AML-193 (cell line): ENCODE data around the gene DAPK1.

Source experiments
- DNase-seq, 2 experiments: peaks; one replicate each; lab custom pipeline; 2025; lab: John Stamatoyannopoulos, UW

DAPK1 gene

DNA sequence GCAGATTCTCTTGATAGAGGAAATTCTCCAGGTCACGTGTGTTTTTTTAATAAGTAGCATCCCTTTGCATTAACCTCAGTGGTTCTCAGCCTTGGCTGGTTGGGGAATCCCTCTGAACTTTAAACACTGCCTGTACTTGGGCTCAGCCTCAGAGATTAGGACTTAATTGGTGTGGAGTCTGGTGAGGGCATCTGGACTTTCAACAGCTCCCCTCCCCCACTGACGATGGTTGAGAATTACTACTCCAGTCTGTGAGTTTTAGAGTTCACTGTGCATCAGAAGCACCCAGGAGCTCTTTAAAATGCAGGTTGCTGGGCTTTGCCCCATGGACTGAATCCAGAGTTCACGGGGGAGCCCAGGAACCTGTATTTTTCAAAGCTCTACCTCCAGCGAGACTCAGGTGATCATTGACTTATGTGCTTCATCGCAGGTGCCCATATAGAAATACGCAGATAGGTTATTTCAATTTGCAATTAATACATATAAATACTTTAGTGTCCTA is 71.4 kb downstream of the DAPK1 start:
- no peak for DNase-seq

DNA sequence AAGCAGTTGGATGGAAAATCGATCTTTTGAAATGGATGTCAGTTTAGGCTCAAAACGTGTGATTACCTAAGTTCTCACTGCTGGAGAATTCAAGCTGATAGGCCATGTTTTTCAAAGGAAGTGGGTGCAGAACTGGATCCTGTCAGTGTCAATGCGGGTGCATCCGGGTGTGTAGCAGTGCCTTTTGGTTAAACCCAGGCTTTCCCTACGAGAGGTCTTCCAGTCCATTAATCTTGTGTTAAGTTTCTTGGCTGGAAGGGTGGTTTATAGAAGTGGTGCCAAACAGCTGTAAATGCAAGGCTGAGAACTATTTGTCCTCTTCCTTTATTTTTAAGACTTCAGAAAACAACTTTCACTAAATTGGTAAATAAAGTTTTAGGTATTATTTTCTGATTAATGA is 71.9 kb downstream of the DAPK1 start:
- DNase-seq = no peak

DNA sequence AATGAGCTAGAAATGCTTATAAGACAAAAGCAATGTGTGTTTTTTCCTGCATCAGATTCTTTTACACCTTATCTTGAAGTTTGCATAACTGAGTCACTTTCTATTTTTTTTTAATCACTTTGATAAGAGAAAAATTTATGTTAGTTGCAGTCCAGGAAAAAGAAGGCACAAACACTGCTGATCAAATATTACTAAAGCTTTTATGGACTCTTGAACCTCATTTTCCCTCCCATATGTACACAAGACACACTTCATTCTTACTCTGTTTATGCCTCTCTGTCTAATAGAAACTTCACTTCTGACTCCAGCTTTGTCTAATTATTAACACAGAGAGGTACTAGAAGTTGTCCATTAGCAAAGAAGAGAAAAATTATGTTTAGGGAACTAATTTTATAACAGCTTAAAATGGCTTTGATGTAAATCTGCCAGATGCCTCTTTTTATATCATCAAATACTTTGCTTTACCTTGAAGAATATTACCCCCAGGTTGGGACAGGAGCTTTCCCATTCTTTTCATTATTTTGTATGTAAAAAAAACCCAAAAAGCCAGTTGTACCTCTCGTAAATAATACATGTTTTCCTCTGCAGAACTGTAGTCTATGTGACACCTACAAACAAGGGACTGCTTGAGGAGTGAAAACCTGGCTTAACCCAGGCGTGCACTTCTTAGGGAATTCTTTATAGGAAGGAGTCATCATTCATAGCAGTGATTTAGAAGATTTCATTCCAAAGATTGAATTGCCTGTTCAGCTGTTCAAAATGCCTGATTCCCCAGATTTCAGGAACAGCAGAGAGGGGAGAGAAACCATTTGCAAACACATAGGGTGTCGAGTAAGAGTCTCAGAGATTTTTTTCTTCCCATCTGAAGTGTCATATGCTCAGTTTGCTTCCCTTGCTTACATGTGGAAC is 72.6 kb downstream of the DAPK1 start:
- no peak for DNase-seq

DNA sequence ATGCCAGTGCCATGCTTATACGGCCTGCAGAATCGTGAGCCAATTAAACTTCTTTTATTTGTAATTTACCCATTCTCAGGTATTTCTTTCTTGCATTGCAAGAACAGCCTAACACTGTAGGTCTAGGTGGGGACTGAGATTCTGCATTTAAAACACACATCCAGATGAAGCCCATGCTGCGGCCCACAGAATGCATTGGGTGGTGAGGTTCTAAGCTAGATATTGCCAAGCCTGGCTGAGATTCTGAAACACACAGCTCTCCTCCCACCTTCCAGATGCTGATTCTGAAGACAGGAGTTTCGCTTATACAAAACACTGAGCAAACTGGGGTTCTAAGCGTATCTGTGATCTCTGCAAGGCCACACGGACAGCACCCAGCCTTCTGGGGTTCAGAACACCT is 75.1 kb downstream of the DAPK1 start:
- no peak for DNase-seq

DNA sequence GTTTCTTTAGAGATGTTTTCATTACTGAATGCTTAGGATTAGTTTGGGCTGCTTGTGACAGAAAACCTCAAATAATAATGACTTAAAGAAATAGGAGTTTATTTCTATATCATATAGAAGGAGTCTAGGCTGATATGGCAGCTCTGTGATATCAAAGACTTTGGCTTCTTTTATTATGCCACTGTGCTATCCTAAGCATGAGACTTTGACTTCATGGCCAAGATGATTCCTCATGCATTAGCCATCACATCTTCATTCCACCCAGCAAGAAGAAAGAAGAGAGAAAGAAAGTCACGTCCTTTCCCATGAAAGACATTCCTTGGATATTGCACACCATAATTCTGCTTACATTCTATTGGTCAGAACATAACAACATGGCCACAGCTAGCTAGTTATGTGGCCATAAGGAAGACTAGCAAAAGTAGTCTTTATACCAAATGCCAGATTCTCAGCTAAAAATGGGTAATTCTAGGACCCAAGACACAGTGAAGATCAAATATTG is 76.2 kb downstream of the DAPK1 start:
- DNase-seq = no peak

DNA sequence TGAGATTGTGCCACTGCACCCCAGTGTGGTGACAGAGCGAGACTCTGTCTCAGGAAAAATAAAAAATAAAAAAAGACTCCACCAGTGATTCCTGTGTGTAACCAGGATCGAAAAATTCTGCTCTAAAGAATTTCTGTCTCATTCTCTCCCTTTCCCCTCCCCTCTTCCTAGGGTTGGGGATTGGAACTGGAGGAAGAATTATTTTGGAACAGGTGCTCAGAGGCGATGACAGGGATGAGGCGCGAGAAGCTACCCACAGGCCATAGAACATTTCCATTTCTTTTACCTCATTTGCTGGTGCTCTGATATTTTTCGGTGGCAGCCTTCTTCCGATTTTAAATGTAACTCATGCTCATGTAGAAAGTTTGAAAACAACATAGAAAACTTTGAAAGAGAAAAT is 80.1 kb downstream of the DAPK1 start:
- no peak for DNase-seq

DNA sequence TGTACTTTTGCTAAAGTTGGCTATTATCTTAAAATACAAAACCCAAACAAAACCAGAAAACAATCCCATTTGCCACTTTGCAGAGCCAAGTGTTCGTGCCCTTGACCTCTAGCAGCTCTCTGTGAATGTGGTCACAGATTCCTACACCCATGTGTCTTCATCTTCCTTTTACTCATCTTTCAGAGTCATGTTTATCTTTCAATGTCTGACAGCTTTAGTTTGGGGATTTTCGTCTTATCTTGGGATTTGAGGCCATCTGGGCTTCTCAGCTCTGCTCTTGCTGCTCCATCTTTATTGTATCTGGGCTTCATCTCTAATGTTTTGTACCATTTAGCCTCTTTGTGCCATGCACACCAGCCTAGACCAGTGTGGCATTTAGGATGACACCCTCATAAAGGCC is 81.0 kb downstream of the DAPK1 start:
- no peak for DNase-seq

DNA sequence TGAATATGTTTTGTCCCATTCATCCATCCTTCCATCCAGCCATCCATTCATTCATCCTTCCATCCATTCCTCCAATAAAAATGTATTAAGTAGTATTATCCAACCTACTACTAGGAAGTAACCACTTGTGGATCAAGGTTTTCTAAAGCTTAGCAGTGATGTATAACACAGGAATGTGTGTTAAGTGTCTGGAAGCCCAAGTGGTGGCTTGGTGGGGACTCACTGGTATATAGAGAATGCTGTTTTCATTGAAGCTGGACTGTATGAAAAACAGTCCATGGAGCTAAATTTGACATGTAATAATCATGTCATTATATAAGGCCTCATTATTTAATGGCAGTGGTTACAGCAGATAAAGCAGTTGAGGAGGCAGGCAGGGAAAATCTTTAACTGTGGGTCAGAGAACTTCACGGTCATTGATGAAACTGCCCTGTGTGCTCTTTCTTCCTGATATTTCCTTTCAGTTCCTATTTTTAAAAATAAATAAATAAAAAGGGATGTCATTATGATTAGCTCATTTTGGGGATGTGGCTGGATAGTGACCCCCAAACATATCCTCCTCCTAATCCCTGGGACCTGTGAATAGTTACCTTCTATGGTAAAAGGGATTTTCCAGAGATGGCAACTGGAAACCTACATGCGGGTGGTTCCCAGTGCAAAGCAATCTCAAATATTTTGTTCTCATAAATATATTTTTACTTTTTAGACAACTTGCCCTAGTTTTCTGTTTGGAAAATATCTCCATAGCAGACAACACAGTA is 82.3 kb downstream of the DAPK1 start:
- no peak for DNase-seq

DNA sequence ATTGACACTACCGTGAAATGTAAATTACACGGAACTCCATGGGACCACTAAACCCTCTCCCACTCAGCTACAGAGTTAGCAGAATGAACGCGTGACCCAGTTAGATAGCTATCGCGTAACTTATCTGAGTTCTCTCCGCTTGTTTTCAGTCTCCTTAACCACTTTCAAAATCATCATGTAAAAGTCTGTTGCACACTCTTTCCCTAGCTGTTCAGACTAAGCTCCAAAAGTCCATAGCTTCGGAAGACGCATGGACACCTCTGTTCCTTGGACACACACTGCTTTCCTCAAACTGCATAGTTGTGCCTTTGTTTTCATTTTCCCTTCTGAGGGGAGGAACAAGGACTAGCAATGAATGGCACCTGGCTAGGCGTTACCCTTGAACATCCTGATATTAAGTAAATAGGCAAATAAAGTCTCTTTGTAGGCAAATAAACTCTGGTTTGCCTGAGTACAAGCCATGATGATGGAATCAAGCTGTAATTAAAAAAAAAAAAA is 83.3 kb downstream of the DAPK1 start:
- DNase-seq = no peak

DNA sequence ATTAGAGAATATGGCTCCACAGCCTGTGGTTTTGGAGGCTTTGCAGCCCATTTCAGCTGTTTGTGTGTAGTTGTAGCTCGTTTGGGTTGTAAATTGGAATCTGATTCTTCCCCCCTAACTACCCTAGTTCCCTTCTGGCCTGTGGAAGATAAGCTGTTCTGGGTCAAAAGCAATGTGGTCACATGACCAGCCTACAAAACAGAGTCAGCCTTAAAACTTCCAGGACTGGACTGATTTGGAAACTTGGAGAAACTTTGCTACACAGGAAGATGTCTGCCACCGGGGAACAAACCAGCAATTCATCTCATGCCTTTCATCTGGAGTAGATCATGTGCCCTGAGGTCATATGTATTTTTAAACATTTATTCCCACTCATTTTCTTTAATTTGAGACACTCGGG is 83.8 kb downstream of the DAPK1 start:
- DNase-seq = no peak

DNA sequence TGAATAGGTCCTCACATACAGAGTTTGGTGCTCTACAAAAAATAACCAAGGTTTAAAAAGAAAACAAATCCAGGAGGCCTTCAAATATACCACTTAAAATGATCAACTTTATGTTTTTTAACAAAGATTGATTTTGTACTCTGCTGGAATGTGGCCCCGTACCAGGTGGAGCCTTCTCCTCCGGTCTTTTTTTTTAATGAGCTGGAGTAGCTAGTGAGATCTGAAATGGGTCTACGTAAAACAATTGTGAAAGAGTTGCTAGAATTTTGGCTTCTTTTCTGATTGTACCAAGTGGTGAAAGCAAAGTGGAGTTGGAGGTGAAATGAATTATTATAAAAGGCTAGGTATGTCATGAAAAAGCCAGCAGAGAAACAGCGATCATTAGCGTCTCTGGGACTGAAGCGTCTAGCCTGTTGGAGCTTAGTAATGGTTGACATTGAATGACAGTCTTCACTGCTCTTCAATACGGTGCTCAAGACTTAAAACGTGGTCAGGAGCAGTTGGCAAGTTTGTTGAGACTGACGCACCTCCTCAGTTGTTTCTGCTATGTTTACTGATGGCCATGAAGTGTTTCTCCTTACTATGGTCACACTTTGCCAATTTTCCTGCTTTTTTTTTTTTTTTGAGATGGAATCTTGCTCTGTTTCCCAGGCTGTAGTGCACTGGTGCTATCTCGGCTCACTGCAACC is 84.4 kb downstream of the DAPK1 start:
- DNase-seq = no peak

DNA sequence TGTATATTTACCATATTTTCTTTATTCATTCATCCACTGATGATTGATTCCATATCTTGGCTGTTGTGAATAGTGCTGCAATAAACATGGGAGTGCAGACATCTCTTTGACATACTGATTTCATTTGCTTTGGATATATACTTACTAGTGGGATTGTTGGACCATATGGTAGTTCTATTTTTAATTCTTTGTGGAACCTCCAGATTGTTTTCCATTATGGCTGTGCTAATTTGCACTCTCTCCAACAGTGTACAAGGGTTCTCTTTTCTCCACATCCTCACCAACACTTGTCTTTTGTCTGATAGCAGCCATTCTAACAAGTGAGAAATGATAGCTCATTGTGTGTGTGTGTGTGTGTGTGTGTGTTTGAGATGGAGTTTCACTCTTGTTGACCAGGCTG is 86.7 kb downstream of the DAPK1 start:
- no peak for DNase-seq

DNA sequence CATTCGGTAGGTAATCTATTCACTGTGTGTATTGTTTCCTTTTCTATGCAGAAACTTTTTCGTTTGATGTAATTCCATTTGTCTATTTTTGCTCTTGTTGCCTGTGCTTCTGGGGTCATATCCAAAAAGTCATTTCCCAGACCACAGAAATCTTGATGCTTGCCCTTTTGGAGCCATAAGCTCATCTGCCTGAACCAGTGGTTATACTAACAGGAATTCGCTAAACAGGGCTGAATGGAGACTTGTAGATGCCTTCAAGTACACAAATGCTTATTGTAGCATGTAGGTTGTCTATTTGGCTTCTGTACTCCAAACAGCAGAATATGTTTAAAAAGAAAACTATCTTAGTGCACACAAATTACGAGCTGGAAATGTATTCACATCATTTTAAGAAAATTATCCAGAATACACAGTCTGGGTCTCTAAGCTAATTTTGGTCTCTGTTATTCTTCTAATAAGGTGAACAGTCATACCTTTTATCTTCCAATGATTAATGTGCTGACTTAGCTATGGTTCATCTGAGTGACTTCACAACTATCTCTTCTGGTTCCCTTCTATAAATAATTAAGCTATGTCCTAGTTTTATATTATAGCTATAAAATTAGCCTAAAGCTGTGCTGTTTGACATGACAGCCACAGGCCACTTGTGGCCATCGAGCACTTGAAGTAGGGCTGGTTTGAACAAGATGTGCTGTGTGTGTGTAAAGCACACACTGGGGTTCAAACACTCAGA is 87.6 kb downstream of the DAPK1 start:
- no peak for DNase-seq

DNA sequence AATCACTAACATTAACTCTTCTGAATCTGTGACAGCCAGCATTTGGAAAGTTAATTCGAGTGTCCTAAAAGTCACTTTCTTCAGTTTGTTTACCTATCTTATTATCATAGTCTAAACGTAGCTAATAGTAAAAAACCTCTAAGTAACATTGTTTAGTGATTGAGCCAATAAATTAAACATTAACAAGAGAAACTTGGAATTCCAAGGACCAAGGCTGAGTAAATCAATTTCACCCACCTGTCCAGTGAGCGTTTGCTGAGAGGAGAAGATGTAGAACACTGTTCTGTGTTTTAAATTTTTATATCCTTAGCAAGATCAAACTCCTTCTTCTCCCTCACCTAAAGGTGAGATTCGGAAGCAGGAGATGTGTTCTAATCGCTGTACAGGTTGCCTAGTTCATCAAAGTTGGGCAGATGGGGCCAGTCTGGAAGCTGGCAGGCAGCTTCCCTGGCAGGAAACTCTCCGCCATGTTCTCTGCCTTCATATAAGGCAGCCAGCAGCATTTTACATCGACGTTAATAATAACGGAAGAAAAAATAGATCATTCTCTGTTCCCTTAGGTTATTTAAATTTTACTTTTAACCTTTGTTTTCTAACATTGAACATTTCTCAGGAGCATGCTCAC is 89.2 kb downstream of the DAPK1 start:
- no peak for DNase-seq

DNA sequence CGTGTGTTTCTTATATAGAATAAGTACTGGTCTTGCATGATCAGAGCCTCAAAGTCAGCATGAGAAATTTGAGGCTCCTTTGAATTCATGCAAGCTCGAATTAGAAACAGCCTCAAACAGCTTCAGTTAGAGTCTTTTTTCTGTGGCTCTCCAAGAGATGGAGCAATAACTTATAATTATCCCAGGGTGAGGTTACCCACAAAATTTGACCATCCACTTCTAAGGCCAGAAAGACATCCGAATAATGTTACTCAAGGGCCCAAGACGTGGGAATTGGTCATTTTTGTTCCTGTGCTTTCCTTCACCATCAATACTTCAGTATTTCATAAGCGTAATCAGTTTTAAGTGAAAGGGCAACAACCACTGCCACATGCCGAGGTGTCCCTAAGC is 89.7 kb downstream of the DAPK1 start:
- DNase-seq = no peak

DNA sequence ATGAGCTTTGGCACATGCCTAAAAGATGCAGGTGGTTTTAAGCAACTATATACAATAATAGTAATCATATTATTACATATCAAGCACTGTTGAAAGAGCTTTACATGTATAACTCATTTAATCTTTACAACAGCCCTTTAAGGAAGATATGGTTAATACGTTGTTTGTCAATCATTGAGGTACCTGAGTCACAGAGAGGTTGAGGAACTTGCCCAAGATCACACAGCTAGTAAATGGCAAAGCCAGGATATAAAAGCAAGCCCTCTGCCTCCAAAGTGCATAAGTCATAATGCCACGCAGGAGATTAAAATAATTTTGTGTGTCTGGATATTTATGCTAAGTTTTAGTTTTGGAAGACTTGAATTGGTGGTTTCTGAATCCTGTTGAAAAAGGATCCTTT is 90.2 kb downstream of the DAPK1 start:
- no peak for DNase-seq

DNA sequence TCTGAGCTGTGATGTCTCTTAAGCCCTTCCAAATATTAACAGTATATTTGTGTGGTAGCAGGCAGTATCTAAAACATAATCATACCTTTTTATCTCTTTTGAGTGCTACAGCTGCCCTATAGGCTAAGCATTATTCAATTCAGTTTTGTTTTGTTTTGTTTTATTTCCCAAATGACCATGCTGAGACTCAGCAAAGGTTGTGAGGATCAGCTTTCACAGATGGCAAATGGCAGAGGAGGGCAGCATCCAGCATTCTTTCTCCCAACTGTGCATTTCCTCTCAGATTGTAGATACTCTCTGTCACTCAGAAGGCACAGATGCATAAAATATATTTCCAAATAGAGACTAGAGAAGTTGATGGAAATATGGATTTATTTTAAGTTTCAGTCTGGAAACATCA is 90.7 kb downstream of the DAPK1 start:
- no peak for DNase-seq

DNA sequence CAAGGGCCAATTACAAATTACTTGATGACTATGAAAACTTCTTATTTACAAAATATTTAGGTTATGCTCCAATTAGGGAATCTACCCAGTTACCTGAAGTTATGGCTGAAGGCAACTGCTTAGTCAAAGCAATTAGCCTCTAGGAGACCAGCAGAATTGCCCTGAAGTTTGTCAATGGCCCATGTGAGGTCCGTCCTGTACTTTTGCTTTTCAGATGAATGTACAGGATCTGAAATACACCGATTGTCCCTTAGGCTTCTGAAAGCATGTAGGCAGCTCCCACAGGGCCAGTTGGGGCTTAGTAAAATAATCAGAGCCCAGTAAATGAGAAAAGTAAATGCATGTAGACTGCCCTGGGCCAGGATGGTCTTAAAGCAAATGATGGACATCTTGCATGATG is 93.3 kb downstream of the DAPK1 start:
- DNase-seq = no peak

DNA sequence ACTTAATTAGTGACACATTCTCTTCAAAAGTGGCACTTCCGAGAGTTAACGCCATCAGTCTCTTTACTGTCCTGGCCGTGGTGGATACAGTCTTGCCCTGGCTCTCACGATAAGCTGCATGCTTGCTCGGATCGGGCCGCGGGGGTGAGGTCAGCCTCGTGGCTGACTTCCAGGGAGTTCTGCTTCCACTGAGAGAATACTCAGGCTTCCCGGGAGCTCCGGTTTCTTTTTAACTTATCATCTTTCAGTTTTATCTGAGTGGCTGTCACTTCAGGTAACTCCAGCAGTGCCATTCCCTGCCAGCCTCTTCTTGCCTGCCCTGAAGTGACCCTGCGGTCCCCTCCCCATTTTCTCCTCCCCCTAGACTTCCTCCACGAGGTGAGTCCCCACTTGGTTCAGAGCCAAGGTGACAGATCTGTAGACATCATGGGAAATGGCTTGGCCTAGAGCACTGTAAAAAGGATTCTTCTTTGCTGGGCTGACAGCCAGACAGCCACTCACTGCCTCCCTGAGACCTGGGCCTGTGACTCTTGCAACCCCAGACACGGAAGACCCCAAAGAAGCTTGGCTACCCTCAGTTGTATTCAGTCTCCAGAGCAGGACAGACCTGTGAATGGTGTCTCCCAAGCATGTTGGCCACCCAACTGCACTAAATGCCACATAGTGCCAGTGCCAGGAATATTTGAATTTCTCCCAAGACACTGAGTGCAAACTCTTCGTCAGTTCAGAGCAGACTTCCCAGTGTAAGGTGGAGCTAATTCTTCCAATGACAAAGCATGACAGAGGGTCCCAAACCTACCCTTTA is 95.1 kb downstream of the DAPK1 start:
- no peak for DNase-seq

DNA sequence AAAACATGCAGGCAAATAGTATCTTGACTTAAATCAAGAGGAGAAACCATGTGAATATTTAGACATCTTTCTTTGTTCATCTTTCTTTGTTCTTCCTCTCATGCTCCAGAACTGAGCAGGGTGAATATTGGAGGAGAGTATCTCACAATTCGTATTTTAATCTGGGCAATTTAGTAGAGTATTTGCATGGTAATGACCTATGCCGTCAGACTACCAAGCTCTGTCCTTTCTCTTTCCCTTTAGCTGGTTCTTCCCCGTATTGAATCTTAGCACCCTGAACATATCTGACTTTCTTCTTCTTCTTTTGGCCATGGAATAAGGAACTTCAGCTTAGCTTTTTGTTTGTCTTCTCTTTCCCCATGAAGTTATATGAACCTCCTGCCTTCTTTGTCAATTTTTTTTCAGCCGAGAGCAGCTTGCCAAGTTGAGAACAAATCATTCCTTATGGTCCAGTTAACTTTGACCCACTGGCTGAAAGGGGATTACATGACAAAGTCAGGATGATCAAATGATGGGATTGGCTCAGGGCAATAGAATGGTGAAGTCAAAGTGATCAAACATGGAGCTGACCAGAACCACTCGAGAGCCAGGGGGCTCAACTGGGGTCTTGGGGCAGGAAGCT is 95.8 kb downstream of the DAPK1 start:
- no peak for DNase-seq
